Keratinocyte (primary cell): Measurements from ENCODE around the gene YTHDF1.
A peak's percentile ranks its signal among the peaks of the same experiment; 100 is the strongest.

Source experiments
- EZH2 ChIP-seq: IDR thresholded peaks from one replicate; pipeline ENCODE4 v1.6.1; 2012; ENCODE audit warnings: inconsistent platforms, mild to moderate bottlenecking, low read length, moderate library complexity
- TF ChIP-seq, protein P1 (sequence below), 3 experiments: IDR thresholded peaks in 1 of 3; conservative IDR thresholded peaks in 1 of 3; optimal IDR thresholded peaks in 1 of 3; 2 replicates in 2 of 3; 3 replicates in 1 of 3; pipeline versions ENCODE3 to v1.5.1; 2011; ENCODE audit warnings: low read length in 3 of 3, mild to moderate bottlenecking in 3 of 3, moderate library complexity in 2 of 3, control low read depth in 1 of 3, inconsistent platforms in 1 of 3; ENCODE audit not compliant: insufficient read depth in 2 of 3; ENCODE audit errors: extremely low read depth in 1 of 3

GRCh38 chr20:63238514-63239125, 22.7 kb upstream of the YTHDF1 start:
- TF ChIP-seq, protein P1, sequence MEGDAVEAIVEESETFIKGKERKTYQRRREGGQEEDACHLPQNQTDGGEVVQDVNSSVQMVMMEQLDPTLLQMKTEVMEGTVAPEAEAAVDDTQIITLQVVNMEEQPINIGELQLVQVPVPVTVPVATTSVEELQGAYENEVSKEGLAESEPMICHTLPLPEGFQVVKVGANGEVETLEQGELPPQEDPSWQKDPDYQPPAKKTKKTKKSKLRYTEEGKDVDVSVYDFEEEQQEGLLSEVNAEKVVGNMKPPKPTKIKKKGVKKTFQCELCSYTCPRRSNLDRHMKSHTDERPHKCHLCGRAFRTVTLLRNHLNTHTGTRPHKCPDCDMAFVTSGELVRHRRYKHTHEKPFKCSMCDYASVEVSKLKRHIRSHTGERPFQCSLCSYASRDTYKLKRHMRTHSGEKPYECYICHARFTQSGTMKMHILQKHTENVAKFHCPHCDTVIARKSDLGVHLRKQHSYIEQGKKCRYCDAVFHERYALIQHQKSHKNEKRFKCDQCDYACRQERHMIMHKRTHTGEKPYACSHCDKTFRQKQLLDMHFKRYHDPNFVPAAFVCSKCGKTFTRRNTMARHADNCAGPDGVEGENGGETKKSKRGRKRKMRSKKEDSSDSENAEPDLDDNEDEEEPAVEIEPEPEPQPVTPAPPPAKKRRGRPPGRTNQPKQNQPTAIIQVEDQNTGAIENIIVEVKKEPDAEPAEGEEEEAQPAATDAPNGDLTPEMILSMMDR (optimal IDR thresholded peaks at IDR 0.05 in 1 of 3, IDR thresholded peaks at IDR 0.05 in 1 of 3, conservative IDR thresholded peaks at IDR 0.05 in 1 of 3; ENCODE audit: extremely low read depth in 1 of 3, insufficient read depth in 2 of 3, low read length in 3 of 3): peak in 1 of 3 experiments; percentile 54
- no peak for TF ChIP-seq EZH2
